ENCODE results near the gene PLBD1.

PLBD1 gene

GRCh38 chr12:14576896-14577295 is 9.2 kb upstream of the PLBD1 start:
- H2AFZ ChIP-seq (ENCODE audit: low read length) = no peak overlapping the region
- peak overlapping the region; percentile 91 for H3K27ac ChIP-seq (ENCODE audit: low read depth, low read length, poor library complexity, severe bottlenecking)
- peaks cover 68% of the 10 kb centered on the region for H3K4me1 ChIP-seq (ENCODE audit: insufficient read depth, low read length, severe bottlenecking)
- no peaks in the 10 kb centered on the region for H3K27me3 ChIP-seq (ENCODE audit: insufficient read depth, low read length)
- no peaks in the 10 kb centered on the region for H3K9me2 ChIP-seq (ENCODE audit: low read depth, low read length)
- peak overlapping the region; percentile 55 for H3K4me2 ChIP-seq (ENCODE audit: low read length)
- H3K4me3 ChIP-seq (ENCODE audit: low read depth, low read length, poor library complexity, severe bottlenecking) = no peak overlapping the region
- H3F3A ChIP-seq (ENCODE audit: insufficient read depth, low read length) = peaks cover 15% of the 10 kb centered on the region; the same call in 1 of the 2 replicates
- H3K9me3 ChIP-seq (ENCODE audit: low read length) = no peaks in the 10 kb centered on the region
- H4K20me1 ChIP-seq (ENCODE audit: insufficient read depth, low read length) = no peaks in the 10 kb centered on the region
- no peaks in the 10 kb centered on the region for H3K36me3 ChIP-seq (ENCODE audit: insufficient read depth, low read length)
- peak overlapping the region; percentile 36 for H3K9ac ChIP-seq (ENCODE audit: low read length)
- TF ChIP-seq EZH2 (IDR thresholded peaks at IDR 0.05; ENCODE audit: borderline replicate concordance, low read length) = no peak
- no peak for TF ChIP-seq CTCF (IDR thresholded peaks at IDR 0.05; ENCODE audit: low read length)
- H3K79me2 ChIP-seq (ENCODE audit: insufficient read depth, low read length) = no peaks in the 10 kb centered on the region

- peaks cover 72% of the 10 kb centered on the region for H3K4me1 ChIP-seq (ENCODE audit: insufficient read depth, low read length, severe bottlenecking)
- no peaks in the 10 kb centered on the region for H3K9me2 ChIP-seq (ENCODE audit: low read depth, low read length)
- no peaks in the 10 kb centered on the region for H4K20me1 ChIP-seq (ENCODE audit: insufficient read depth, low read length)
- H3K4me2 ChIP-seq (ENCODE audit: low read length) = no peak overlapping the region
- peak overlapping the region; percentile 91 for H3K27ac ChIP-seq (ENCODE audit: low read depth, low read length, poor library complexity, severe bottlenecking)
- H3K27me3 ChIP-seq (ENCODE audit: insufficient read depth, low read length) = no peaks in the 10 kb centered on the region
- H3F3A ChIP-seq (ENCODE audit: insufficient read depth, low read length) = peaks cover 11% of the 10 kb centered on the region; the same call in 1 of the 2 replicates
- no peak overlapping the region for H2AFZ ChIP-seq (ENCODE audit: low read length)
- no peaks in the 10 kb centered on the region for H3K36me3 ChIP-seq (ENCODE audit: insufficient read depth, low read length)
- H3K4me3 ChIP-seq (ENCODE audit: low read depth, low read length, poor library complexity, severe bottlenecking) = no peak overlapping the region
- TF ChIP-seq CTCF (IDR thresholded peaks at IDR 0.05; ENCODE audit: low read length) = no peak
- no peaks in the 10 kb centered on the region for H3K9me3 ChIP-seq (ENCODE audit: low read length)
- H3K79me2 ChIP-seq (ENCODE audit: insufficient read depth, low read length) = no peaks in the 10 kb centered on the region
- H3K9ac ChIP-seq (ENCODE audit: low read length) = no peak overlapping the region
Measured at GRCh38 chr12:14575585-14575984, 7.9 kb upstream of the PLBD1 start.

GRCh38 chr12:14573118-14573517 is 5.4 kb upstream of the PLBD1 start:
- Histone ChIP-seq H4K20me1 (ENCODE audit: insufficient read depth, low read length) (no peaks in the 10 kb centered on the region), H3K4me1 (ENCODE audit: insufficient read depth, low read length, severe bottlenecking) (peaks cover 57% of the 10 kb centered on the region), H3K4me2 (ENCODE audit: low read length) (no peak overlapping the region), H3K9me3 (ENCODE audit: low read length) (no peaks in the 10 kb centered on the region), H2AFZ (ENCODE audit: low read length) (no peak overlapping the region), H3K9ac (ENCODE audit: low read length) (no peak overlapping the region), H3K27me3 (ENCODE audit: insufficient read depth, low read length) (no peaks in the 10 kb centered on the region), H3K79me2 (ENCODE audit: insufficient read depth, low read length) (no peaks in the 10 kb centered on the region), H3K4me3 (ENCODE audit: low read depth, low read length, poor library complexity, severe bottlenecking) (no peak overlapping the region), H3F3A (ENCODE audit: insufficient read depth, low read length) (peaks cover 11% of the 10 kb centered on the region; the same call in 1 of the 2 replicates), H3K36me3 (ENCODE audit: insufficient read depth, low read length) (no peaks in the 10 kb centered on the region), H3K27ac (ENCODE audit: low read depth, low read length, poor library complexity, severe bottlenecking) (peak overlapping the region; percentile 35), H3K9me2 (ENCODE audit: low read depth, low read length) (no peaks in the 10 kb centered on the region)
- TF ChIP-seq CTCF (IDR thresholded peaks at IDR 0.05; ENCODE audit: low read length) (no peak), EZH2 (IDR thresholded peaks at IDR 0.05; ENCODE audit: borderline replicate concordance, low read length) (no peak)

Measured in OCI-LY1 (cell line).